Glutamatergic neuron (in vitro differentiated cells): Measurements from ENCODE around the gene ZFAND3. TPM values are rescaled to one million over a fixed set of nuclear protein-coding genes. Genes with fewer than 3 reads are reported as not detected.

Experiments used
- DNase-seq: peaks from one replicate; pipeline ENCODE4 v3.0.0; 2022
- H3K27ac Mint-ChIP-seq: one replicate; pipeline ENCODE4 v1.8.0; 2020; ENCODE audit warnings: mild to moderate bottlenecking, mixed read lengths, inconsistent platforms; ENCODE audit not compliant: unreplicated experiment
- H3K27me3 Mint-ChIP-seq: one replicate; pipeline ENCODE4 v1.8.0; 2020; ENCODE audit warnings: mild to moderate bottlenecking, moderate library complexity, mixed read lengths, inconsistent platforms; ENCODE audit not compliant: unreplicated experiment
- H3K36me3 Mint-ChIP-seq: one replicate; pipeline ENCODE4 v1.8.0; 2020; ENCODE audit warnings: mild to moderate bottlenecking, mixed read lengths, inconsistent platforms; ENCODE audit not compliant: unreplicated experiment
- H3K4me1 Mint-ChIP-seq: one replicate; pipeline ENCODE4 v1.8.0; 2020; ENCODE audit warnings: mild to moderate bottlenecking, low read depth, mixed read lengths, inconsistent platforms; ENCODE audit not compliant: unreplicated experiment
- H3K4me3 Mint-ChIP-seq: one replicate; pipeline ENCODE4 v1.8.0; 2020; ENCODE audit warnings: mild to moderate bottlenecking, mixed read lengths, inconsistent platforms; ENCODE audit not compliant: unreplicated experiment
- H3K9me3 Mint-ChIP-seq: one replicate; pipeline ENCODE4 v1.8.0; 2020; ENCODE audit warnings: mild to moderate bottlenecking, moderate library complexity, mixed read lengths, inconsistent platforms; ENCODE audit not compliant: unreplicated experiment
- CTCF ChIP-seq: fragments of 200-600 bp; sonication (generic); IDR thresholded peaks from one replicate; pipeline ENCODE4 v1.5.0; 2021; ENCODE audit not compliant: partially characterized antibody, unreplicated experiment
- total RNA-seq: library from RNA; stranded (reverse); fragmentation: NEBNext Ultra II Directional; extraction: Animal tissue kit (Norgen Biotek cat#: 25700); gene quantifications from one replicate; pipeline ENCODE4 v1.2.1, GENCODE V29; 2021; ENCODE audit not compliant: unreplicated experiment

The ZFAND3 gene
- total RNA-seq, 1 donor from 2014 or later, result 115 TPM

DNA sequence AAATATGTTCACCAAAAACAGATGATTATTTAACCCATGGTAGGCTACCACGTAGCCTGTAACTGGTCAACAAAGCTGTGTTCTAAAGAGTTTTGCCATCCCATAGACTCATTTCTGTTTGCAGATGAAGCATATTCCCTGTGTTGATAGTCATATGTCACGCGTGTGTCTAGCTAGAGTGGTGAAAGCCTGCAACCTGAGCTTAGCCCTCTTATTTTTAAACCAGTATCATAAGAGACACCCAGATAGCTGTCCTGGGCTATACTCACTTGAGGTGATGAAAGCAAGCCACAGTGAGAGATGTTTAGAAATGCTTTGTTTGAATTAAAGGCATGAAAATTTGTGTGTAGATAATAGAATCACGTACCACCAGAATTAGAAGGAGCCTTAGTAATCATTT is 307.8 kb downstream of the ZFAND3 start:
- H3K4me1 Mint-ChIP-seq, result peaks cover 4% of the 10 kb centered on the region
- peaks cover 7% of the 10 kb centered on the region for H3K27me3 Mint-ChIP-seq
- DNase-seq, result no peak
- no peak for TF ChIP-seq CTCF
- H3K36me3 Mint-ChIP-seq, result peaks cover 31% of the 10 kb centered on the region
- no peak overlapping the region for H3K27ac Mint-ChIP-seq
- H3K4me3 Mint-ChIP-seq, result no peak overlapping the region
- H3K9me3 Mint-ChIP-seq, result peaks cover 11% of the 10 kb centered on the region

DNA sequence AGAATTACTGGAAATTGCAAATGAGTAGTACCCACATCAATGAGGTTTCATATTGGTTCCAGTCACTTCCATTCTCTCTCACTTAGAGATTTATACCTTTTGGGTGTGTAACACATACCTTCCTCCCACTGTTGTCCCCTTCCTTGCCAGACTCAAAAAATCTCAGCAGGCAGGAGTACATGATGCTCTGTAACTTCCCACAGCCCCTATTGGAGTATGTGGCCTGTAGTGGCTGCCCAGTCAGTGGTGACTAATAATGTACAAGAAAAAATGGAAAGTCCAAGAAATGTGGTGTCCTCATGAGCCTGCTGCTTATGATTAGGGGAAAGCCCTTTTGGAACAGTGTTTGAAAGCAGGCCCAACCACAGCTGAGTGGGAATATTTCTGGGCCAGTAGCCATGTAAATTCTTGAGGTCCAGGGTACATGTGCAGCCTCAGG is 312.0 kb downstream of the ZFAND3 start:
- H3K36me3 Mint-ChIP-seq, result peaks cover 18% of the 10 kb centered on the region
- H3K27me3 Mint-ChIP-seq, result peaks cover 10% of the 10 kb centered on the region
- peaks cover 14% of the 10 kb centered on the region for H3K9me3 Mint-ChIP-seq
- H3K27ac Mint-ChIP-seq, result no peak overlapping the region
- H3K4me3 Mint-ChIP-seq, result no peak overlapping the region
- peaks cover 22% of the 10 kb centered on the region for H3K4me1 Mint-ChIP-seq
- DNase-seq, result no peak
- TF ChIP-seq CTCF, result no peak

GRCh38 chr6:38133932-38134703 is 314.6 kb downstream of the ZFAND3 start:
- DNase-seq, result no peak
- no peak for TF ChIP-seq CTCF
- Mint-ChIP-seq H3K36me3 (peaks cover 20% of the 10 kb centered on the region), H3K4me1 (peaks cover 37% of the 10 kb centered on the region), H3K4me3 (no peak overlapping the region), H3K27me3 (peaks cover 10% of the 10 kb centered on the region), H3K9me3 (peaks cover 25% of the 10 kb centered on the region), H3K27ac (no peak overlapping the region)

DNA sequence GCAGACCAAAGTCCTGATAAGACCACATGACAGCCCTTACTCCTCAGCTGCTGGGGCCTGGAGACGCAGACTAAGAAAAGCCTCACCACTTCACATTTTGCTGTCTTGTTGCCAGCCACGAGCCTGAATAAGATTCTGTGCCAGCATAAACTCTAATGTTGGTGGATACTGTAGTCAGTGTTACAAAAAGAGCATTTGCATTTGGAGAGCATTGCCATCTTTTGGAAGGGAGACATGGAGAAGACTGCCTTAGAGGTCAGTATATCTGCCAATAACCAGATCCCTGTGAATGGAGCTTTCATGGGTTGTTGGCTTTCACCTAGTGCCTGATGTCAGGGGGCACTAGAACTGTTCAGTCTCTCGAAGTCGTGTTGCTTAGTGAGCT is 315.2 kb downstream of the ZFAND3 start:
- Mint-ChIP-seq H3K4me1 (peaks cover 38% of the 10 kb centered on the region), H3K4me3 (no peak overlapping the region), H3K36me3 (peaks cover 18% of the 10 kb centered on the region), H3K27ac (no peak overlapping the region), H3K9me3 (peaks cover 23% of the 10 kb centered on the region), H3K27me3 (peaks cover 10% of the 10 kb centered on the region)
- no peak for TF ChIP-seq CTCF
- DNase-seq, result no peak

DNA sequence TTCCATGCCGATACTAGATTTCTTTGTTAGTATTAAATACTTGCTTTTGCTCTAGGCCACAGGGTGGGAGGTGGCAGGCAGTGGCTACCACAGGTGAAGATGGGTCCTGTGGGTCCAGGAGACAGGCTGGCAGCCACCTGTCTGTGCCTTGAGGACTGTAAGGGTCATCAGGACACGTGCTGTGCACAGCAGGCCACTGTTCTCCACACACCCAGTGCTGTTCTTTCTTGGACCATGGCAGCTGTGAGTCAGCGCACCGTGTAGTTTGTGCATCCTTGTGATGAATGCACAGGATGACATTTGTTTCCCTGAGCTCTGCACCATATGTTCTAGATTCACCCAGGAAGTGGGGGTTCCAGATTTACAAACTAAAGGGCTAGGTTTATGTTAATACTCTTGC is 317.0 kb downstream of the ZFAND3 start:
- Mint-ChIP-seq H3K36me3 (peaks cover 14% of the 10 kb centered on the region), H3K27me3 (peaks cover 8% of the 10 kb centered on the region), H3K4me1 (peaks cover 43% of the 10 kb centered on the region), H3K4me3 (no peak overlapping the region), H3K9me3 (peaks cover 23% of the 10 kb centered on the region), H3K27ac (peak overlapping the region; percentile 75)
- no peak for DNase-seq
- no peak for TF ChIP-seq CTCF
